ENCODE data around the gene DUT. TPM values are rescaled to one million over a fixed set of nuclear protein-coding genes. Genes with fewer than 3 reads are reported as not detected.

The DUT gene
- total RNA-seq, 1 donor from 2014 or later = 81.0 TPM

- H3K4me3 Mint-ChIP-seq (ENCODE audit: unreplicated experiment) = peak overlapping the region; percentile 4
- H3K4me1 Mint-ChIP-seq (ENCODE audit: unreplicated experiment) = peaks cover 68% of the 10 kb centered on the region
- H3K27me3 Mint-ChIP-seq (ENCODE audit: unreplicated experiment) = no peaks in the 10 kb centered on the region
- no peak for DNase-seq (ENCODE audit: extremely low spot score, unreplicated experiment)
- H3K36me3 Mint-ChIP-seq (ENCODE audit: unreplicated experiment) = no peaks in the 10 kb centered on the region
- H3K27ac Mint-ChIP-seq (ENCODE audit: unreplicated experiment) = peak overlapping the region; percentile 91
- no peaks in the 10 kb centered on the region for H3K9me3 Mint-ChIP-seq (ENCODE audit: unreplicated experiment)
- TF ChIP-seq CTCF (IDR thresholded peaks at IDR 0.05) = no peak
Observed at GRCh38 chr15:48388910-48389309, 57.7 kb downstream of the DUT start.

GRCh38 chr15:48389691-48390143 lies 58.5 kb downstream of the DUT start:
- Mint-ChIP-seq H3K9me3 (ENCODE audit: unreplicated experiment) (no peaks in the 10 kb centered on the region), H3K4me3 (ENCODE audit: unreplicated experiment) (no peak overlapping the region), H3K27ac (ENCODE audit: unreplicated experiment) (peak overlapping the region; percentile 91), H3K36me3 (ENCODE audit: unreplicated experiment) (no peaks in the 10 kb centered on the region), H3K27me3 (ENCODE audit: unreplicated experiment) (no peaks in the 10 kb centered on the region), H3K4me1 (ENCODE audit: unreplicated experiment) (peaks cover 72% of the 10 kb centered on the region)
- no peak for DNase-seq (ENCODE audit: extremely low spot score, unreplicated experiment)
- TF ChIP-seq CTCF (IDR thresholded peaks at IDR 0.05) = no peak

GRCh38 chr15:48391950-48392349 lies 60.7 kb downstream of the DUT start:
- Mint-ChIP-seq H3K27ac (ENCODE audit: unreplicated experiment) (peak overlapping the region; percentile 52), H3K4me1 (ENCODE audit: unreplicated experiment) (peaks cover 76% of the 10 kb centered on the region), H3K27me3 (ENCODE audit: unreplicated experiment) (no peaks in the 10 kb centered on the region), H3K9me3 (ENCODE audit: unreplicated experiment) (no peaks in the 10 kb centered on the region), H3K4me3 (ENCODE audit: unreplicated experiment) (no peak overlapping the region), H3K36me3 (ENCODE audit: unreplicated experiment) (no peaks in the 10 kb centered on the region)
- TF ChIP-seq CTCF (IDR thresholded peaks at IDR 0.05) = no peak
- DNase-seq (ENCODE audit: extremely low spot score, unreplicated experiment) = no peak

GRCh38 chr15:48392356-48392755 lies 61.1 kb downstream of the DUT start:
- H3K4me1 Mint-ChIP-seq (ENCODE audit: unreplicated experiment) = peaks cover 76% of the 10 kb centered on the region
- DNase-seq (ENCODE audit: extremely low spot score, unreplicated experiment) = peak; percentile 30
- H3K9me3 Mint-ChIP-seq (ENCODE audit: unreplicated experiment) = no peaks in the 10 kb centered on the region
- TF ChIP-seq CTCF (IDR thresholded peaks at IDR 0.05) = no peak
- peak overlapping the region; percentile 52 for H3K27ac Mint-ChIP-seq (ENCODE audit: unreplicated experiment)
- H3K27me3 Mint-ChIP-seq (ENCODE audit: unreplicated experiment) = no peaks in the 10 kb centered on the region
- H3K36me3 Mint-ChIP-seq (ENCODE audit: unreplicated experiment) = no peaks in the 10 kb centered on the region
- H3K4me3 Mint-ChIP-seq (ENCODE audit: unreplicated experiment) = no peak overlapping the region

Other genes starting within 250 kb of the DUT start
- gene SLC24A5, start 210.4 kb upstream of the DUT start, total RNA-seq = not detected in 2 replicates
- gene MYEF2, start 153.1 kb upstream of the DUT start, total RNA-seq = 26.4 and 27.4 TPM in 2 replicates
- not detected in 2 replicates for gene CTXN2, start 139.8 kb upstream of the DUT start, total RNA-seq
- gene SLC12A1, start 125.1 kb upstream of the DUT start, total RNA-seq = not detected in 2 replicates

Data from osteocyte (in vitro differentiated cells).